Endothelial cell of umbilical vein (primary cell): ENCODE data around the gene UAP1L1.

Experiments
- CTCF ChIP-seq, 2 donors: IDR thresholded peaks; 1 replicate in 1 of 2; 2 replicates in 1 of 2; pipeline ENCODE4 v1.5.1; 2011; ENCODE audit warnings: low read length in 2 of 2, mild to moderate bottlenecking in 2 of 2, moderate library complexity in 2 of 2, control low read depth in 1 of 2, inconsistent platforms in 1 of 2, low read depth in 1 of 2; ENCODE audit not compliant: insufficient read depth in 1 of 2; ENCODE audit errors: extremely low read depth in 1 of 2
- EZH2 ChIP-seq: IDR thresholded peaks from 2 replicates; pipeline ENCODE4 v1.6.1; 2012; ENCODE audit warnings: borderline replicate concordance, low read depth, mild to moderate bottlenecking, moderate library complexity, low read length, inconsistent platforms; ENCODE audit not compliant: severe bottlenecking
- FOS ChIP-seq: IDR thresholded peaks from 2 replicates; pipeline ENCODE4 v1.6.1; 2011; ENCODE audit warnings: mild to moderate bottlenecking, low read length, moderate library complexity, borderline replicate concordance; ENCODE audit not compliant: insufficient read depth
- GATA2 ChIP-seq: IDR thresholded peaks from 2 replicates; pipeline ENCODE4 v1.7.0; 2011; ENCODE audit warnings: low read depth, mild to moderate bottlenecking, moderate library complexity, mixed read lengths, low read length; ENCODE audit not compliant: insufficient read length, insufficient read depth
- JUN ChIP-seq: IDR thresholded peaks from 2 replicates; pipeline ENCODE4 v1.6.1; 2011; ENCODE audit warnings: borderline replicate concordance, low read depth; ENCODE audit not compliant: insufficient read length, insufficient read depth
- MAX ChIP-seq: IDR thresholded peaks from 2 replicates; pipeline ENCODE4 v1.6.1; 2011; ENCODE audit not compliant: insufficient read depth, insufficient read length
- MYC ChIP-seq: IDR thresholded peaks from one replicate; pipeline ENCODE4 v1.6.1; 2011; ENCODE audit warnings: mild to moderate bottlenecking, low read depth, low read length
- POLR2A ChIP-seq: IDR thresholded peaks from 2 replicates; pipeline ENCODE4 v1.6.1; 2012; ENCODE audit warnings: low read depth, mild to moderate bottlenecking, control low read depth, low read length
- POLR2AphosphoS5 ChIP-seq: IDR thresholded peaks from 2 replicates; pipeline ENCODE4 v1.6.1; 2012; ENCODE audit warnings: low read depth, mild to moderate bottlenecking, control low read depth, low read length, moderate library complexity; ENCODE audit not compliant: insufficient read depth

GRCh38 chr9:137070906-137071275 lies 6.4 kb upstream of the UAP1L1 start:
- TF ChIP-seq POLR2A = no peak
- no peak for TF ChIP-seq CTCF (IDR thresholded peaks at IDR 0.05; ENCODE audit: extremely low read depth in 1 of 2, insufficient read depth in 1 of 2, low read depth in 1 of 2, low read length in 2 of 2)
- no peak for TF ChIP-seq EZH2
- no peak for TF ChIP-seq MAX
- TF ChIP-seq FOS = no peak
- TF ChIP-seq POLR2AphosphoS5 = no peak
- TF ChIP-seq JUN = no peak
- no peak for TF ChIP-seq GATA2
- TF ChIP-seq MYC = no peak
